HepG2 (cell line): Measurements from ENCODE around the gene ERMARD. TPM values are rescaled to one million over a fixed set of nuclear protein-coding genes. Genes with fewer than 3 reads are reported as not detected.

Source experiments
- CEBPB ChIP-seq: IDR thresholded peaks from 2 replicates; pipeline ENCODE4 v1.6.1; 2011; ENCODE audit warnings: low read depth, low read length, improper control_type of control experiment, borderline replicate concordance
- CENPX ChIP-seq: sonication (generic); formaldehyde crosslinking; IDR thresholded peaks from 2 replicates; pipeline ENCODE4 v1.9.0; 2021; ENCODE audit warnings: mild to moderate bottlenecking, missing genetic modification reagents, moderate library complexity
- CHCHD3 ChIP-seq: sonication (generic); formaldehyde crosslinking; IDR thresholded peaks from 2 replicates; pipeline ENCODE4 v1.8.0; 2022; ENCODE audit warnings: mild to moderate bottlenecking, missing genetic modification reagents, moderate library complexity
- ETV6 ChIP-seq: sonication (generic); formaldehyde crosslinking; conservative IDR thresholded peaks from 2 replicates; pipeline ENCODE4 v1.4.0; 2020; ENCODE audit warnings: missing genetic modification reagents
- HINFP ChIP-seq: sonication (generic); formaldehyde crosslinking; IDR thresholded peaks from 2 replicates; pipeline ENCODE4 v1.4.0; 2020; ENCODE audit warnings: low read depth, mild to moderate bottlenecking, missing genetic modification reagents
- KAT2B ChIP-seq: fragments of 150-350 bp; IDR thresholded peaks from 2 replicates; pipeline ENCODE4 v1.6.1; 2014; ENCODE audit warnings: low read depth, low read length, borderline replicate concordance
- NR0B2 ChIP-seq: sonication (generic); formaldehyde crosslinking; IDR thresholded peaks from 2 replicates; pipeline ENCODE4 v1.4.0; 2020; ENCODE audit warnings: mild to moderate bottlenecking, missing genetic modification reagents
- ONECUT2 ChIP-seq: sonication (generic); formaldehyde crosslinking; IDR thresholded peaks from 2 replicates; pipeline ENCODE4 v1.4.0; 2020; ENCODE audit warnings: missing genetic modification reagents
- SKIL ChIP-seq: sonication (generic); formaldehyde crosslinking; IDR thresholded peaks from 2 replicates; pipeline ENCODE4 v1.8.0; 2022; ENCODE audit warnings: missing genetic modification reagents, mild to moderate bottlenecking, moderate library complexity, borderline replicate concordance
- SOX5 ChIP-seq: IDR thresholded peaks from 2 replicates; pipeline ENCODE4 v1.6.1; 2016; ENCODE audit warnings: borderline replicate concordance
- SP1 ChIP-seq, 2 experiments: fragments of 450-650 bp in 1 of 2; sonication (generic) in 1 of 2; formaldehyde crosslinking in 1 of 2; IDR thresholded peaks; 2 replicates each; pipeline versions ENCODE4 v1.4.0 to v1.6.1; 2016 to 2020; ENCODE audit warnings: missing genetic modification reagents in 1 of 2
- SRY ChIP-seq: sonication (generic); formaldehyde crosslinking; IDR thresholded peaks from 2 replicates; pipeline ENCODE4 v1.8.0; 2022; ENCODE audit warnings: mild to moderate bottlenecking, missing genetic modification reagents
- ZC3H4 ChIP-seq: sonication (generic); formaldehyde crosslinking; IDR thresholded peaks from 2 replicates; pipeline ENCODE4 v1.4.0; 2020; ENCODE audit warnings: missing genetic modification reagents, borderline replicate concordance
- ZNF510 ChIP-seq: sonication (generic); formaldehyde crosslinking; IDR thresholded peaks from 2 replicates; pipeline ENCODE4 v1.4.0; 2020; ENCODE audit warnings: low read depth, mild to moderate bottlenecking, missing genetic modification reagents
- ZNF878 ChIP-seq: sonication (generic); formaldehyde crosslinking; IDR thresholded peaks from 2 replicates; pipeline ENCODE4 v1.8.1; 2023; ENCODE audit warnings: mild to moderate bottlenecking, missing genetic modification reagents, moderate library complexity
- polyA plus RNA-seq, 8 experiments: library from polyadenylated mRNA; depleted of rRNA in 3 of 8; stranded (reverse) in 7 of 8; unstranded in 1 of 8; fragments of >200 nt; fragmentation: Illumina TruSeq in 4 of 8; extraction: Trizol in 4 of 8; gene quantifications; 2 replicates each; pipeline versions ENCODE4 v1.2.1 to v1.2.3, GENCODE V29; 2011 to 2016; ENCODE audit warnings: low read depth in 4 of 8, missing spikeins in 1 of 8, mixed read lengths in 1 of 8; ENCODE audit not compliant: insufficient read depth in 1 of 8
- total RNA-seq, 5 experiments: library from RNA; depleted of rRNA; stranded (reverse); fragments of >200 nt; fragmentation: Illumina TruSeq; extraction: Trizol; gene quantifications; 2 replicates each; pipeline ENCODE4 v1.2.3, GENCODE V29; 2016; ENCODE audit warnings: low read depth in 1 of 5
- TF ChIP-seq, protein P1 (sequence below): sonication (generic); formaldehyde crosslinking; IDR thresholded peaks from 2 replicates; pipeline ENCODE4 v1.4.0; 2020; ENCODE audit warnings: missing genetic modification reagents

Gene ERMARD
- total and polyA plus RNA-seq, 2 of the 13 experiments (the other 11 are each of a cell fraction or from before 2014, with no cell fraction given) = 8.8 to 10.7 TPM

GRCh38 chr6:169724494-169725124 is 26.8 kb upstream of the ERMARD start, which contains the start of gene PHF10 (continued):
- TF ChIP-seq SKIL = peak; percentile 54
- TF ChIP-seq ZC3H4 (CRISPR knock-in tag) = peak; percentile 93
- no peak for TF ChIP-seq ONECUT2 (CRISPR knock-in tag)
- TF ChIP-seq SRY = peak; percentile 61
- no peak for TF ChIP-seq HINFP (CRISPR knock-in tag)
- peak; percentile 90; the same call in 1 of the 2 replicates for TF ChIP-seq CHCHD3
- TF ChIP-seq, protein P1, sequence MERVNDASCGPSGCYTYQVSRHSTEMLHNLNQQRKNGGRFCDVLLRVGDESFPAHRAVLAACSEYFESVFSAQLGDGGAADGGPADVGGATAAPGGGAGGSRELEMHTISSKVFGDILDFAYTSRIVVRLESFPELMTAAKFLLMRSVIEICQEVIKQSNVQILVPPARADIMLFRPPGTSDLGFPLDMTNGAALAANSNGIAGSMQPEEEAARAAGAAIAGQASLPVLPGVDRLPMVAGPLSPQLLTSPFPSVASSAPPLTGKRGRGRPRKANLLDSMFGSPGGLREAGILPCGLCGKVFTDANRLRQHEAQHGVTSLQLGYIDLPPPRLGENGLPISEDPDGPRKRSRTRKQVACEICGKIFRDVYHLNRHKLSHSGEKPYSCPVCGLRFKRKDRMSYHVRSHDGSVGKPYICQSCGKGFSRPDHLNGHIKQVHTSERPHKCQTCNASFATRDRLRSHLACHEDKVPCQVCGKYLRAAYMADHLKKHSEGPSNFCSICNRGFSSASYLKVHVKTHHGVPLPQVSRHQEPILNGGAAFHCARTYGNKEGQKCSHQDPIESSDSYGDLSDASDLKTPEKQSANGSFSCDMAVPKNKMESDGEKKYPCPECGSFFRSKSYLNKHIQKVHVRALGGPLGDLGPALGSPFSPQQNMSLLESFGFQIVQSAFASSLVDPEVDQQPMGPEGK (CRISPR knock-in tag) = 0 out of 2 replicates have a peak, but pooled peaks have one; percentile 47
- TF ChIP-seq NR0B2 (CRISPR knock-in tag) = peak; percentile 97
- 0 out of 2 replicates have a peak, but pooled peaks have one; percentile 7 for TF ChIP-seq SOX5 (CRISPR knock-in tag)
- TF ChIP-seq KAT2B = 0 out of 2 replicates have a peak, but pooled peaks have one; percentile 8
- peak; percentile 97 for TF ChIP-seq ETV6 (CRISPR knock-in tag)
- no peak for TF ChIP-seq SP1 (IDR thresholded peaks at IDR 0.05)
- TF ChIP-seq SP1 (CRISPR knock-in tag; IDR thresholded peaks at IDR 0.05) = peak; percentile 49; the same call in 1 of the 2 replicates
- no peak for TF ChIP-seq CENPX
- TF ChIP-seq ZNF878 = no peak
- TF ChIP-seq ZNF510 (CRISPR knock-in tag) = no peak
- no peak for TF ChIP-seq CEBPB
